Left ventricle myocardium inferior (tissue), 1 donor: ENCODE data around the gene PQBP1. TPM values are rescaled to one million over a fixed set of nuclear protein-coding genes. Genes with fewer than 3 reads are reported as not detected.

Source experiments
- DNase-seq: peaks from one replicate; pipeline ENCODE4 v3.0.0-alpha.2; 2020
- H3K27ac ChIP-seq: fragments of 200-600 bp; replicated peaks from 2 replicates; pipeline ENCODE4 v1.8.0; 2021
- H3K27me3 ChIP-seq: fragments of 200-600 bp; 2 replicates; pipeline ENCODE4 v1.8.0; 2021; ENCODE audit warnings: low read depth
- H3K36me3 ChIP-seq: fragments of 200-600 bp; 2 replicates; pipeline ENCODE4 v1.8.0; 2021
- H3K4me1 ChIP-seq: fragments of 200-600 bp; 2 replicates; pipeline ENCODE4 v1.8.0; 2021
- H3K4me3 ChIP-seq: fragments of 200-600 bp; 2 replicates; pipeline ENCODE4 v1.8.0; 2021; ENCODE audit warnings: mild to moderate bottlenecking, moderate library complexity
- H3K9me3 ChIP-seq: fragments of 200-600 bp; replicated peaks from 2 replicates; pipeline ENCODE4 v1.8.0; 2021
- intact Hi-C: fragments of 100-400 bp; cut with micrococcal nuclease; formaldehyde crosslinking; loops from one replicate; pipeline ENCODE4 v1.11.0; 2022
- total RNA-seq: library from RNA; stranded (reverse); fragmentation: NEBNext Ultra II Directional; extraction: Animal tissue kit (Norgen Biotek cat#: 25700); gene quantifications from one replicate; pipeline ENCODE4 v1.2.1, GENCODE V29; 2021
- TF ChIP-seq, protein P1 (sequence below): fragments of 200-600 bp; IDR thresholded peaks from 2 replicates; pipeline ENCODE4 v1.8.0; 2021; ENCODE audit warnings: antibody characterized with exemption, mild to moderate bottlenecking, borderline replicate concordance
- donor health status: DM: no; HTN: yes; CAD: no; lungs with severe emphysema.

PQBP1 gene
- total RNA-seq, 1 donor from 2014 or later: 60.3 TPM

DNA sequence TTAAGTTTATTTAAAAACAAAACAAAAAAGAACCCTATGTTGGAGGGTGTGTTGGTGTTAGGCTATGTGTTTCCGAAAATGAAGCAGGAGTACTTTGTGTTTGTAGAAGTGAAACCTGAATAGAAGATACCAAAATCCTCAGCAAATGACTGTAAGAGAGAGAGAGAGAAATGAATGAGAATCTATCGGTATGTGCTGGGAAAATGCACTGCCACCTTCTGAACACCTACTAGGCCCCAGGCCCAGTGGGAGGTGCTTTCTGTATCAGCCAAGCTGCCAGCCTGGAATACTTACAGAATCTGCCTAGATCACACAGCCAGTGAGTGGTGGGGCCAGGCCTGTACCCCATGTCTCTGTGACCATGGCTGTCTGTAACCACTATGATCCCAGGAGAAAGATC is 36.0 kb downstream of the PQBP1 start:
- intact Hi-C loops: no loop called here
- H3K27ac ChIP-seq: no peak overlapping the region
- H3K36me3 ChIP-seq: peaks cover 35% of the 10 kb centered on the region
- no peaks in the 10 kb centered on the region for H3K27me3 ChIP-seq
- TF ChIP-seq, protein P1, sequence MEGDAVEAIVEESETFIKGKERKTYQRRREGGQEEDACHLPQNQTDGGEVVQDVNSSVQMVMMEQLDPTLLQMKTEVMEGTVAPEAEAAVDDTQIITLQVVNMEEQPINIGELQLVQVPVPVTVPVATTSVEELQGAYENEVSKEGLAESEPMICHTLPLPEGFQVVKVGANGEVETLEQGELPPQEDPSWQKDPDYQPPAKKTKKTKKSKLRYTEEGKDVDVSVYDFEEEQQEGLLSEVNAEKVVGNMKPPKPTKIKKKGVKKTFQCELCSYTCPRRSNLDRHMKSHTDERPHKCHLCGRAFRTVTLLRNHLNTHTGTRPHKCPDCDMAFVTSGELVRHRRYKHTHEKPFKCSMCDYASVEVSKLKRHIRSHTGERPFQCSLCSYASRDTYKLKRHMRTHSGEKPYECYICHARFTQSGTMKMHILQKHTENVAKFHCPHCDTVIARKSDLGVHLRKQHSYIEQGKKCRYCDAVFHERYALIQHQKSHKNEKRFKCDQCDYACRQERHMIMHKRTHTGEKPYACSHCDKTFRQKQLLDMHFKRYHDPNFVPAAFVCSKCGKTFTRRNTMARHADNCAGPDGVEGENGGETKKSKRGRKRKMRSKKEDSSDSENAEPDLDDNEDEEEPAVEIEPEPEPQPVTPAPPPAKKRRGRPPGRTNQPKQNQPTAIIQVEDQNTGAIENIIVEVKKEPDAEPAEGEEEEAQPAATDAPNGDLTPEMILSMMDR: no peak
- H3K9me3 ChIP-seq: no peaks in the 10 kb centered on the region
- peaks cover 14% of the 10 kb centered on the region for H3K4me1 ChIP-seq
- DNase-seq: no peak
- no peak overlapping the region for H3K4me3 ChIP-seq

DNA sequence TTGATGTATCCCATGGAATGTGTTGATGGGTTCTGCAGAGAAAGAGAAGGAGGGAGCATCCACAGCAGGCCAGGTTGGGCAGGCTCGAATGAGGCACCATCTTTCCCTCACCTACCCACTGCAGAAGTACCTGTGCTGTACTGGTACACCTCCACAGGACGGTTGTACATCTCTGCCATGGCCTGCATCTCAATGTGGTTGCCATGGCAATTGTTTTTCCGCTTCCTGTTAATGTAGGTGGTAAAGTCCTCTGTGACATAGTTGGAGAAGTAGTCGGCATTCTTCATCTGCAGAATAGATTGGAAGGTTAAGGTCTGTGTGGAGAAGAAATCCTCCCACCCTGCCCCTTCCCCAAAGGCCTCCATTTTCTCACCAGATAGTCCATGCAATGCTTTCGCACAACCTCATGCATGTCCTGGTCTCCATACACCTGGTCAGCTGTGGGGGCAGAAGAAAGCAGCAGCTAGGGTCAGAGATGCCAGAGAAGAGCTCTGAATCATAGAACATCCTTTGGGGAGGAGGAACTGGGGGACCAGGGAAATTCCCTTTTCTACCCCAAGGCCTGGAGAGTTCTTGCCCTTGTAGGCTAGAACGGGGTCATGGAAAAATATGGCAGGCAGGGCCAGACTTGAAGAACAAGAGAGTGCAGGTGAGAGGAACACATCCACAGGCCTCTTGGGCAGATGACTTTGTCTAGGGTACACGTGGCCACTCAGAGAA is 37.0 kb downstream of the PQBP1 start:
- Histone ChIP-seq H3K9me3 (no peaks in the 10 kb centered on the region), H3K4me1 (peaks cover 22% of the 10 kb centered on the region), H3K36me3 (peaks cover 29% of the 10 kb centered on the region), H3K27me3 (no peaks in the 10 kb centered on the region), H3K27ac (no peak overlapping the region), H3K4me3 (no peak overlapping the region)
- TF ChIP-seq, protein P1: no peak
- DNase-seq: no peak
- intact Hi-C loops: no loop called here

DNA sequence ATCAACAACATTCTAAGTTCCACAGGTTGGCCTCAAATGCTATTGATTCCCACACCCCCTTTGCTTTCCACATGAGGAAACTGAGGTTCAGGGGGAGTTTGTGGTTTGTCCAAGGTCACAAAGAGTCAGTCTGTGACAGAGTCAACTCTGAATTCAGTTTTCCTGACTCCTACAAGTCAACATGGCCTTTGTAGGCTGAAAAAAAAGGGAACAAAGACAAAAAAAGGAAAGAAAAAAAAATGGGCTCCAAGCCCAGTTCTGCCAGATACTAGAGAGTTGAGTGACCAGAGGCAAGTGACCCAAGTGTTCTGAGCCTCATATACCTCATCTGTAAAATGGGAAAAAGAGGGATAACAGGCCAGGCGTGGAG is 37.6 kb downstream of the PQBP1 start:
- Histone ChIP-seq H3K4me1 (peaks cover 27% of the 10 kb centered on the region), H3K27me3 (no peaks in the 10 kb centered on the region), H3K36me3 (peaks cover 24% of the 10 kb centered on the region), H3K9me3 (no peaks in the 10 kb centered on the region), H3K4me3 (no peak overlapping the region), H3K27ac (no peak overlapping the region)
- no peak for DNase-seq
- intact Hi-C loops: no loop called here
- TF ChIP-seq, protein P1: no peak

DNA sequence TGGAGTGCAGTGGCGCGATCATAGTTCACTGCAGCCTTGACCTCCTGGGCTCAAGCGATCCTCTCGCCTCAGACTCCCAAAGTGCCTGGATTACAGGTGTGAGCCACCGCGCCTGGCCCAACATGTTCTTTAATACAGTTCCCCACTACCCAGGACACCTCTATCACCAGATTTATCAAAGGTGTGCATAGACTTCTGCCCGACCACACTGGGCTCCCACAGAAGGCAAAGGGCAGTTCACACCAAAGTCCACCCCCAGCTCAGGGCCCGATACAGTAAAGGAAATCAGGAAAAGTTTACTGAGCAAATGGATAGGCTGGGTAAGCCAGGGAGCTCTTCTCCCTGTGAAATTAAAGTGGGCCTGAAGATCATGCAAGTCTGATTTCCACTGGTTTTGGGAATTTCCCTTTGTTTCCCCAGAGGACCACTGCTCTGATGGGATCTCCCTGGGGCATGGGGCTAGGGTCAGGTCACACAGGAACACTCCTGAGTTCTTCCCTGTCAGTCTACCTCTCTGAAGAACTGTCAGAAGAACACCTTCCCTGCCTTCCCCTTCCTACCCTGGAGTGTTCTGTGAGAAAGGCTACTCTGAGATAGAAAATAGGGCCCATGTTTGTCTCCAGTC is 38.8 kb downstream of the PQBP1 start:
- Histone ChIP-seq H3K27ac (peak overlapping the region; percentile 33), H3K9me3 (no peaks in the 10 kb centered on the region), H3K27me3 (no peaks in the 10 kb centered on the region), H3K36me3 (peaks cover 21% of the 10 kb centered on the region), H3K4me1 (peaks cover 39% of the 10 kb centered on the region), H3K4me3 (no peak overlapping the region)
- TF ChIP-seq, protein P1: no peak
- DNase-seq: no peak
- intact Hi-C loops: no loop called here

DNA sequence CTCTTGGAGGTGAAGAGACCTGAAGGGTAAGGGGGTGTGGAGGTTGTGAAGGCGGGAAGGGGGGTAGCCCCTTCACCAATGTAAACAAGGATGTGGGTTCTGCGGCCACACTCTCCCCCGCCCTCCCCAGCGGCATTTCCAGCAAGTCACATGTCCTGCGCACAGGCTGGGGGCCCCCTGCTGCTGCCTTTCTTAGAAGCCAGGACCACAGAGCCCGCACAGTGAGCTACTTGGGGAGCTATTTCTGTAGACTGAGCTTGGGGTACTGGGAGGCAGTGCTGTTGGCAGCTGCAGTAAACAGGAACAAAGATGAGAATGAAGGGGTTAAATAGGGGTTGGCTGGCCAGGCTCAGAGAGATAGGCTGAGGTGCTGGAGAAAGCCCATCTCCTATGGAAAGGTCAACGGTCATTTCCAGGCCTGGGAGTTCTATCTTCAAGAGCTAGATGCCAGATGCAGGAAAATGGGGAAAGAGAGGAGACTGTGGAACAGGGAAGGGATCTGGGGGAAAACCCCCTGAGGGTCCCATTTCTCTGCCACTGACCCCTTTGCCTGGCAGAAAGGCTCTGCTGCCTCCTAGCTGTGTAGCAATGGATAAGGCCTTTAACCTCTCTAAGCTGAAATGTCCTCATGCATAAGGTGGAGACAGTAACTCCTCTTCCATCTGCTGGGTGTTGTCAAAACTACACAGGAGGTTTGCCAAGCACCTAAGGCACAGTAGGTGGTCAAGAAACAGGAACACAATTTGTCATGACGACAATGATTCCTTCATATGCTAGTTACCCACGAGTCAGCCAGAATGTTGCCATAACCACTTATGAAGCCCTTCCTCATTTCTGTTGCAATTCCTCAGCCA is 39.6 kb downstream of the PQBP1 start:
- intact Hi-C loops: no loop called here
- H3K9me3 ChIP-seq: no peaks in the 10 kb centered on the region
- DNase-seq: peak; percentile 33
- H3K27ac ChIP-seq: peak overlapping the region; percentile 33
- H3K4me3 ChIP-seq: no peak overlapping the region
- H3K36me3 ChIP-seq: peaks cover 18% of the 10 kb centered on the region
- TF ChIP-seq, protein P1: peak; percentile 16
- peaks cover 42% of the 10 kb centered on the region for H3K4me1 ChIP-seq
- H3K27me3 ChIP-seq: no peaks in the 10 kb centered on the region
